Small intestine (tissue), 16 donors: ENCODE results near the gene FCRL6. TPM values are rescaled to one million over a fixed set of nuclear protein-coding genes. Genes with fewer than 3 reads are reported as not detected.

Source experiments
- DNase-seq, 2 donors: peaks; one replicate each; pipeline versions ENCODE4 v3.0.0 to v3.0.0-alpha.2; 2013
- FAIRE-seq: peaks from 2 replicates; lab custom pipeline; 2012; peaks lifted over from hg19 to GRCh38; lab: Jason Lieb, UNC
- H3K27ac ChIP-seq, 3 donors: one replicate each; pipeline ENCODE4 v1.5.1; 2013; ENCODE audit warnings: low read length in 2 of 3, mild to moderate bottlenecking in 2 of 3, control low read depth in 1 of 3, inconsistent platforms in 1 of 3, low read depth in 1 of 3, moderate library complexity in 1 of 3
- H3K27me3 ChIP-seq, 3 donors: one replicate each; pipeline ENCODE4 v1.6.1; 2013; ENCODE audit warnings: low read length in 3 of 3, inconsistent platforms in 1 of 3; ENCODE audit not compliant: control insufficient read depth in 3 of 3, insufficient read depth in 3 of 3
- H3K36me3 ChIP-seq, 3 donors: one replicate each; pipeline ENCODE4 v1.6.1; 2013; ENCODE audit warnings: low read length in 3 of 3, inconsistent platforms in 1 of 3, low read depth in 1 of 3, mild to moderate bottlenecking in 1 of 3, moderate library complexity in 1 of 3; ENCODE audit not compliant: control insufficient read depth in 3 of 3, insufficient read depth in 2 of 3
- H3K4me1 ChIP-seq, 3 donors: one replicate each; pipeline ENCODE4 v1.6.1; 2013; ENCODE audit warnings: low read length in 2 of 3, inconsistent platforms in 1 of 3, low read depth in 1 of 3, mild to moderate bottlenecking in 1 of 3, moderate library complexity in 1 of 3; ENCODE audit not compliant: control insufficient read depth in 3 of 3, insufficient read depth in 2 of 3
- H3K4me3 ChIP-seq, 3 donors: one replicate each; pipeline ENCODE4 v1.5.1; 2013; ENCODE audit warnings: low read length in 3 of 3, control low read depth in 1 of 3, inconsistent platforms in 1 of 3, low read depth in 1 of 3, mild to moderate bottlenecking in 1 of 3, moderate library complexity in 1 of 3
- H3K9me3 ChIP-seq, 2 donors: one replicate each; pipeline ENCODE4 v1.6.1; 2013; ENCODE audit warnings: low read depth in 1 of 2, low read length in 1 of 2; ENCODE audit not compliant: control insufficient read depth in 2 of 2, insufficient read depth in 1 of 2
- WGBS, 3 donors: extraction: QIAGEN DNeasy Blood & Tissue Kit; methylation state at CpG; one replicate each; pipeline ENCODE4 v1.1.7; 2013; 5-methylcytosine and 5-hydroxymethylcytosine counted together
- long read RNA-seq, 10 donors: transcript quantifications; one replicate each; lab custom pipeline, GENCODE V29; 2026
- polyA plus RNA-seq, 4 donors: library from polyadenylated mRNA; stranded (reverse) in 3 of 4; unstranded in 1 of 4; fragments of 200-250 nt in 3 of 4; fragments of 120-200 nt in 1 of 4; gene quantifications; one replicate each; pipeline versions ENCODE4 v1.2.1 to v1.2.3, GENCODE V29; 2013
- donor health status: healthy with polysubstance abuse.
- donor health status: control.
- donor health status: control.
- donor health status: Bipolar disorder and iron deficiency.
- donor health status: healthy.

The FCRL6 gene
- under 1 TPM in 3 of 4 donors, not detected in 1; 0.32 to 0.81 (median 0.40) TPM for polyA plus RNA-seq
- long read RNA-seq, donor 1: 0 reads
- long read RNA-seq, donor 2: 0 reads
- long read RNA-seq, donor 3: 0 reads
- long read RNA-seq, donor 4: 0 reads
- long read RNA-seq, donor 5: 0 reads
- long read RNA-seq, donor 6: 0 reads
- long read RNA-seq, donor 7: 0 reads
- long read RNA-seq, donor 8: 0 reads
- long read RNA-seq, donor 9: 0 reads
- long read RNA-seq, donor 10: 0 reads

DNA sequence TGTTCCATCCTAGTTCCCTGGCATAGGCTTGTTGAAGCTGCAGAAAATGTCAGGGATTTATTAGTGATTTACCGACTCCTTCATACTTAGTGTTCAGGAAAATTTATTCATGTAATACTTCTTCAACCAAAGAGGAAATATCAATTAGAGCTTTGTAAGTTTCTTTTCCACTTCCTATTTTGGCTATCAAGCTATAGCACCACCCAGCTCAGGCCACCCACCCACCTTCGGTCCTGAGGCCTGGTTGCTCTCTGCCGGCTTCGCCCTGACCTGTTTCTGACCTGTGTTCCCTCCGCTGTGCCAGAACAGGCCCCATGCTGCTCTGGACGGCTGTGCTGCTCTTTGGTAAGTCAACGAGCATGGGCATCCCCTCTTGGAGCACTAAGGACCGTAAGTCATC lies at the start of gene FCRL6:
FCRL6 (plus strand) TSS at position 250 of the 400 bp plus-strand sequence; CDS start at position 315, 65 bp downstream.
- no peak for FAIRE-seq
- no peak within 1 kb of the TSS for H3K4me3 ChIP-seq
- WGBS, 3 donors: 83 to 90% (median 90%) methylated on average over 8 of the region's 8 CpGs

DNA sequence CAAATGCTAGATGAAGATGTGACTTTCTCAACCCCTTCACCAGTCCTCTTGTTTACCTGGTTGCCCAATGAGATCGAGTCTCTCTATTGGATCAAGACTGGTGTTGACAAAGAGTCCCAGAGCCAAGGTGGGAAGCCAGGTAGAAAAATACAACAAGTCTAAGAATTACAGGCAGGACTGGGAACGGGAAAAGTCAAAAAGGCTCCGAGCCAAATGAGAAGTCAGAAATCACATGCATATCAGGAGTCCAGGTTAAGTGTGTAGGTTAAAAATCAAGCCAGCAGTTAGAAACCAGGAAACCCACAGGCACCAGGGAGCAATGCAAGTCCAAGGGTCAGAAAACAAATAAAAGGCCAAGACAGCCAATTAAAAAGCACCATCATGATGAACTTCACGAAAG lies 48.8 kb upstream of the FCRL6 start:
- H3K27me3 ChIP-seq: peaks cover 0 to 2% (median 0%) of the 10 kb centered on the region in 3 donors
- peak; percentile 77 to 86 for DNase-seq
- no peaks in the 10 kb centered on the region for H3K36me3 ChIP-seq
- 11 to 56% (median 30%) methylated on average over 4 of the region's 4 CpGs for WGBS, 3 donors
- peak overlapping the region; percentile 55 to 83 (median 57) for H3K27ac ChIP-seq
- H3K9me3 ChIP-seq: no peaks in the 10 kb centered on the region
- H3K4me3 ChIP-seq: no peak overlapping the region
- H3K4me1 ChIP-seq: peaks cover 0 to 18% (median 7%) of the 10 kb centered on the region in 3 donors
- FAIRE-seq: peak; percentile 57

More for the DNA sequence above, at the start of gene FCRL6:
- Histone ChIP-seq H3K36me3 (no peaks in the 10 kb centered on the region), H3K27ac (no peak within 1 kb of the TSS), H3K27me3 (peaks cover 0 to 2% (median 0%) of the 10 kb centered on the region in 3 donors), H3K9me3 (no peaks in the 10 kb centered on the region), H3K4me1 (no peaks in the 10 kb centered on the region)
- DNase-seq: no peak

GRCh38 chr1:159755451-159756007 lies 46.6 kb upstream of the FCRL6 start:
- no peak overlapping the region for H3K27ac ChIP-seq
- FAIRE-seq: no peak
- WGBS, 3 donors: 46 to 77% (median 59%) methylated on average over 3 of the region's 3 CpGs

GRCh38 chr1:159756397-159756796 lies 45.8 kb upstream of the FCRL6 start:
- FAIRE-seq (no peak), DNase-seq (peak; percentile 26 to 65)
- H3K9me3 ChIP-seq: no peaks in the 10 kb centered on the region
- H3K4me1 ChIP-seq: peaks cover 0 to 18% (median 7%) of the 10 kb centered on the region in 3 donors
- H3K36me3 ChIP-seq: no peaks in the 10 kb centered on the region
- H3K4me3 ChIP-seq: no peak overlapping the region
- H3K27ac ChIP-seq: no peak overlapping the region
- peaks cover 0 to 2% (median 0%) of the 10 kb centered on the region in 3 donors for H3K27me3 ChIP-seq

More at GRCh38 chr1:159755451-159756007, 46.6 kb upstream of the FCRL6 start:
- H3K4me3 ChIP-seq: no peak overlapping the region
- H3K36me3 ChIP-seq: no peaks in the 10 kb centered on the region
- peak; percentile 21 to 45 for DNase-seq
- no peaks in the 10 kb centered on the region for H3K9me3 ChIP-seq
- H3K4me1 ChIP-seq: peaks cover 0 to 18% (median 7%) of the 10 kb centered on the region in 3 donors
- H3K27me3 ChIP-seq: peaks cover 0 to 2% (median 0%) of the 10 kb centered on the region in 3 donors

- no peak for FAIRE-seq
- 21 to 40% (median 35%) methylated on average over 1 of the region's 1 CpG for WGBS, 3 donors
- H3K4me3 ChIP-seq: no peak overlapping the region
These were observed 38.5 kb upstream of the FCRL6 start for GRCh38 chr1:159763686-159764085.

GRCh38 chr1:159765806-159766205 lies 36.4 kb upstream of the FCRL6 start:
- Histone ChIP-seq H3K27me3 (no peaks in the 10 kb centered on the region), H3K9me3 (no peaks in the 10 kb centered on the region), H3K4me3 (no peak overlapping the region), H3K36me3 (no peaks in the 10 kb centered on the region), H3K27ac (no peak overlapping the region), H3K4me1 (no peaks in the 10 kb centered on the region)
- no peak for FAIRE-seq
- DNase-seq: no peak
- WGBS, 3 donors: 78 to 86% (median 81%) methylated on average over 3 of the region's 3 CpGs

More at GRCh38 chr1:159763686-159764085, 38.5 kb upstream of the FCRL6 start:
- DNase-seq: no peak
- no peaks in the 10 kb centered on the region for H3K36me3 ChIP-seq
- H3K4me1 ChIP-seq: no peaks in the 10 kb centered on the region
- H3K9me3 ChIP-seq: no peaks in the 10 kb centered on the region
- no peak overlapping the region for H3K27ac ChIP-seq
- H3K27me3 ChIP-seq: no peaks in the 10 kb centered on the region

DNA sequence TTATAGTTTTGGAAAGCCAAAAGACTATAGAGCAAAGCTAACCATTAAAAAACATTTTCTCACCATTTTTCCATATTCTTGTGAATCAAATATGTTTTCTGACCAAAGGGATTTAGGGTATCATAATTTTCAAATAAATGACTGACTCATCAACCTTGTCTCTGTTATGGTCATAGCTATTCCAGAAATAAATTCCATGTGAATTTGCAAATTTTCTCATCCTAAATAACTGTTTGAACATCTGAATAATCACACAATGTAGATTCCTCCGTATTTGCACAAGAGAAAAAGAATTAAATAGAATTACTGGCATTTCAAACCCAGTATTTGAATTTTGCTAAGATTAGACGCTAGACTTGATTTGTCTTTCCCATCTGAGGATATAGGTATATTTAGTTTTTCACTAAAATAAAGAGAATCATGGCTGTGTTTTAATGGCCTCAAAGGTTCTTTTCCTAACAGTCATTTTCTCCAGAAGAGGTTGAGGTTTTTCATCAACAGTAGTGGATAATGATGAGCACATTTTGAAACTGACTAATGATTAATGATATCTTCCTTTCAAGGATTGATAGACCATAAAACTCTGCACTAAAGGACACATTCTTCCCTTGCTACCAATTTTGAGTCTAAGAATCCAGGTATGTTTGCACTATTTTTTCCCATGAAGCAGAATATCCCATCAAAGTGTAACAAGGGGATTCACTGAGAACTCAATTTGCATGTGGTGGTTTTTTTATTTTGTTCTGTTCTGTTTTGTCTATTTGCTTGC lies 30.8 kb upstream of the FCRL6 start:
- Histone ChIP-seq H3K27ac (no peak overlapping the region), H3K4me1 (no peaks in the 10 kb centered on the region), H3K4me3 (no peak overlapping the region), H3K9me3 (no peaks in the 10 kb centered on the region), H3K27me3 (no peaks in the 10 kb centered on the region), H3K36me3 (no peaks in the 10 kb centered on the region)
- WGBS, 3 donors: 86 to 89% (median 89%) methylated on average over 2 of the region's 2 CpGs
- DNase-seq: no peak
- FAIRE-seq: no peak

DNA sequence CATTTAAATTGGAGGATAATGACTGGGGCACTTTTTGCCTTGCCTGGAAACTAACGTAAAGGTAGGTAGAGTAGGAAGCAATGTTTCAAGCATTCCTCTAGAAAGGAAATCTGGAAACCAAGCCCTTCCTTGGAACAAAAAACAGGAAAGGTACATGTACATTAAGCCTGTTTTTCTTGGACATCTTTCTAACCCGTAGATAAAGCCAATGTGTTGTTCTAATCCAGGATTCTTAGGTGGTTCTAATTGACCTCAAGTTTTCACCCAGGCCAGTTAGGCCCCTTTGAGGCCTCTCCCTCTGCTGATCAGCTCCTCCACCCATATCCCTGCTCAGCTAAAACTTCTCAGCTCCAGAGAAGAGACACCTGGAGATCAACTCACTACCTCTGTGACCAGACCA lies 27.7 kb upstream of the FCRL6 start:
- DNase-seq (no peak), FAIRE-seq (no peak)
- no peaks in the 10 kb centered on the region for H3K9me3 ChIP-seq
- 79 to 87% (median 84%) methylated on average over 2 of the region's 2 CpGs for WGBS, 3 donors
- H3K4me3 ChIP-seq: no peak overlapping the region
- H3K27ac ChIP-seq: no peak overlapping the region
- H3K4me1 ChIP-seq: no peaks in the 10 kb centered on the region
- no peaks in the 10 kb centered on the region for H3K36me3 ChIP-seq
- no peaks in the 10 kb centered on the region for H3K27me3 ChIP-seq
